HG03342 (cell line): ENCODE measurements around the gene ATP8B4.
A peak's percentile ranks its signal among the peaks of the same experiment; 100 is the strongest.

Source experiments
- ATAC-seq: cut with Tn5 transposase; IDR thresholded peaks from one replicate; pipeline ENCODE4 v1.9.1; 2021; ENCODE audit warnings: mild to moderate bottlenecking, moderate library complexity; ENCODE audit not compliant: unreplicated experiment

Gene ATP8B4

DNA sequence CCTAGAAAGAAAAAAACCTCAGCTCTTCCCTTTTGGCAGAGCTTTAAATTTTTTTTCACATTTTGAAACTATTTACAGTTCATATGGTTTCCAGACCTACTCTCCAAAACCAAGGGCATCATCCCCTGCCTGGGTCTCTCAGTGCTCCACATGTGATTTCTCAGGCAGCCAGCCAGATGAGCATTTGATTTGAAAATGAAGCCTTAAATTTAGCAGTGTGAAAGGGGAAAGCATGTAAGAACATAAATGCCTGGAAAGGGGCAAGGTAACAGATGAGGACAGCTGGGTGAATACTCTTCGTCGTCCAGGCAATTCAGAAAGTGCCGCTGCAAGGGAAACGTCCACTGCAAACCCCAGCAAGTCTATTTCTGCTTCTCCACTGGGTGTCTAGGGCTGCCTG, 94.8 kb downstream of the ATP8B4 start:
- no peak for ATAC-seq

GRCh38 chr15:50018491-50018890, 100.5 kb downstream of the ATP8B4 start:
- ATAC-seq: no peak

DNA sequence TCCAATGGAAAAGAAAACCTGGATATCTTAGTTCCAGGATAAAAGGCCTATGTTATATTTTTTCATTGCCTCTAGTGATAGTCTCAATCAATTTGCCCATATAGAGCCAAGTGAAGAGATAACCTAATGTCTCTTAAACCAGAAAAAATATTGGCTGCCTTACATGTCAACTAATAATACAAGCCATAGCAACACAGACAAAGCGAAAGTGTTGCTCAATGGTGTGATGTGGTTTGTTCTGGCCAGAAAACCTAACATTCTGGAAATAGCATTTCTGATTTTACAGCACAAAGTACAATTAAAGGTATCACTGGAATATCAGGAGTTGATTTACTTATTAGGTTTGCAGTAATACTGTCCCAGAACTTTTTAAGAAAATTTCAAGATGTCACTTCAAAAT, 101.5 kb downstream of the ATP8B4 start:
- no peak for ATAC-seq

GRCh38 chr15:50016951-50017350, 102.1 kb downstream of the ATP8B4 start:
- no peak for ATAC-seq

GRCh38 chr15:50012790-50013189, 106.2 kb downstream of the ATP8B4 start:
- no peak for ATAC-seq

GRCh38 chr15:50009634-50010033, 109.4 kb downstream of the ATP8B4 start:
- ATAC-seq: no peak

DNA sequence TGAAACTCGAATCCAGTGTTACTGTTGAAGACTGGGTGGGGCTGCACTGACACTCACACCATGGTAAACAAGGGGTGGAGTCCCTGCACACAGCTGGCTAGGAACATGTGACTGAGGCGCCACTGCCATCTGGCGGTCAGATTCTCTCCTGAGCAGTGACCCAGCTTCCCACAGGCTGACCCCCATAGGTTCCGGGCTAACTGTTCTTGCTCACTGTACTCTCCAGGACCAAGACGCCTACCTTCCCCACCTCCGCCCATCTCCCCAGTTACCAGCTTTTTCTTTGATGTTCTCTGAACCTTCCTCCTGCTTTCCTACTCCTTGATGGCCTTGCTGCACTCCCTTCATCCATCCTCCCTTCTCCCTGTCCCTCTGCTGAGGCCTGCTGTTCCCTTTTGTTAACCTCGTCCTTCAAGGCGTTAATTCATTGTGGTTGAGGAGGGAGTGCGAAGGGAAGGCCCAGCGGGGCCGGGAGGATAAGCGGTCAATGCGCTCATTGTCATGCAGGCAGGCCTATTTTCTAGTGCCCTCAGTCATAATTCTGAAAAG, 115.2 kb downstream of the ATP8B4 start:
- ATAC-seq: peak; percentile 99

GRCh38 chr15:49991587-49991986, 127.4 kb downstream of the ATP8B4 start:
- no peak for ATAC-seq

- no peak for ATAC-seq
Observed at GRCh38 chr15:49990835-49991545, 128.0 kb downstream of the ATP8B4 start.

GRCh38 chr15:49989498-49989897, 129.5 kb downstream of the ATP8B4 start:
- no peak for ATAC-seq

DNA sequence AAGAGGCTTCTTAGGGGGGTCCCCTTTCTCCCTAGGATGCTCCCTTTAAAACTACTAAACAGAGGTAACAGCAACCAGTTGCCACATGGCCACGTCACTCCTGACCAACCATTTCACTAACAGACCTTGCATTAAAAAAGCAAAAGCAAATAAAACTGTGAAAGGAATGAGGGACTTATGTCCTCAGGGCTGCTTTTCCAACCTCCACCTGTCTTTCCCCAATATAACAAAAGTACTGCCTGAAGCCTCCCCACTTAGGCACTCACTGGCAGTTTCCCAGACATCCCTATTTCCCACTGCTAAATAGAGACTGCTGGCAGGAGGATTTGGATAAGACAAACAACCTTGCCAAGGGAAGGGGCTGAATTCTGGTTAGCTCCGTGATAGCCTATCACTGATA, 130.3 kb downstream of the ATP8B4 start:
- no peak for ATAC-seq

- ATAC-seq: no peak
Observed at GRCh38 chr15:49987896-49988295, 131.1 kb downstream of the ATP8B4 start.

- ATAC-seq: no peak
Observed at GRCh38 chr15:49987198-49987785, 131.7 kb downstream of the ATP8B4 start.

GRCh38 chr15:49986326-49986725, 132.7 kb downstream of the ATP8B4 start:
- no peak for ATAC-seq

GRCh38 chr15:49985463-49985862, 133.6 kb downstream of the ATP8B4 start:
- no peak for ATAC-seq

GRCh38 chr15:49984436-49984835, 134.6 kb downstream of the ATP8B4 start:
- no peak for ATAC-seq

GRCh38 chr15:49982584-49982983, 136.4 kb downstream of the ATP8B4 start:
- ATAC-seq: no peak

DNA sequence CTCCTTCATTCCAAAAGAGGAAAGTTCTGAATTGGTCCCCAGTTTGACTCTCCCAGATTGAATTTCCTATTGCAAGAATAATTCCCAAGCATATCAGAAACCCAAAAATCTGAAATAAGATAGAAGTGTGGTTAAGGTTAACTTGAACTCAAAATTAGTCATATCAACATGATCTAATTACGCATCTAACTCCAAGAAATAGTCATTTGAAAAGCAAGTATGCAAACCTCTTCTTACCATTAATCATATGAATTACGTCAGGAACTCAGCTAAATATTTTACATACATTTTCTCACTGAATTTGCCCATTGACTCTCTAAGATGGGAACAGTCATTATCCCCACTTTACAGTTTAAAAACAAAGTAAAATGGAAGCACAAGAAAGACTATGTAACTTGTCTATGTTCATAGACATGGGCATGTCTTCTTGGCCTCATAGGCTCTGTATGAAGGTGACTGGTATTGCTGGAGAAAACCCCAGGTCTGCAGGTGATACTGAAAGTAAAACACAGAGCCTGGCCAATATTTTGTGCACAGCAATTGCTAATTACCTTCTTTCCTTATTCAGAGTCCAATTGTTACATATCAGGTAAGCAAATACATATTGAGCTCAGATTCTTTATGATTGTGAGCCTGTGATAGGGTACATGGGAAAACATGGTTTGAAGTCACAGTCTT, 139.2 kb downstream of the ATP8B4 start:
- ATAC-seq: no peak

DNA sequence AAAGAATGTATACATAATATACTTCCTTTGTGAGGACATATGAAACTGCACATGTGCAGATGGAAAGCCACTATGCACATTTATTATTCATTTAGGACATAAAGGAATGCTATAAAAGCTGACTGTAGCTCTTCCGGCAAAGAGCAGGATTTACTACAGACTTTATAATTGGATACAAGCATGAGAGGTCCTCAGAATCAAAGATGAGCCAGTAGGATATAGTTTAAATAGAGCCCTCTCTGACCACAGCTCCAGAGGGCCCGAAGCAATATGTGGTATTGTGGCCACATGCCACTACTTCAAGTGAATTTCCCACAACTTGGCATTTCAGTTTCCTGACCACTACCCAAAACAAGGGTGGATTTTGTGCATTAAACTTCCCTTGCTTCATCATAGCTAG, 140.9 kb downstream of the ATP8B4 start:
- no peak for ATAC-seq

DNA sequence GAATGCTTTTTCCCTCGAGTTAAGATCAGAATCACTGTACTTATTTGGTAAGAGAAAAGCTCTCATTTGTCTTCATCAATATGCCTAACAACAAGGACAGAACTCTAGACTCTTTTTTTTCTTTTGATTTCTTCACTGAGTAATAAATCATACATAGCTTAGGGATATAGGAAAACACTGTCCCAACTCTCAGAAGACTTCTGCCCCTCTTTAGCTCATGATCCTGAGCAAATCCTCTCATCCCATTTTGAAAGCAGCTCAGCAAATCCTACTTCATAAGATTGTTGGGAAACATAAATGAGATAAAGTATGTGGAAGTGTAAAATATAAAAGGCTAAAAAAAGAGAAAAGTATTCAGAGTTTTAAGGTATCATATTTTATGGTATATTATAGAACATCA, 141.7 kb downstream of the ATP8B4 start:
- ATAC-seq: no peak

DNA sequence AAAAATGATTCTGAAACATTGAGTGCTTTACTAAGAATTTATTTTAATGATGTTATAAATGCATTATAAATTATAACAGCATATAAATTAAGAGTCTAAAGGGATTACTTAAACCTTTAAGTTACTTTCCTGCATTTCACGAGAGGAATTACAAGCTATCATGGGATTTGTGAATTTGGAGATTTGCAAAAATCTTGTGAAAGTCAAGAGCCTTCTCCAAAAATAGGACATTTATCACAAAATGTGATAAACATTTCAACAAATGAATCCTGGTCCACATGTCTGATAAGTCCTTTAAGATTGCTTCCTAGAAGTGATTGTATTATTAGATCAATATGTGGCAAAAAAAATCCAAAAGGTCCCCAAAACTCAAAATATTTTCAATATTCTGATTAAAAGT, 154.5 kb downstream of the ATP8B4 start:
- no peak for ATAC-seq

- no peak for ATAC-seq
Observed at GRCh38 chr15:49964061-49964460, 155.0 kb downstream of the ATP8B4 start.
